HEK293 (cell line): ENCODE data around the gene PLB1.

ENCODE experiments used
- REPIN1 ChIP-seq: fragments of 450-650 bp; formaldehyde crosslinking; IDR thresholded peaks from 2 replicates; pipeline ENCODE4 v1.5.1; 2017; ENCODE audit warnings: missing biosample characterization, missing genetic modification characterization, low read depth
- SETDB1 ChIP-seq: IDR thresholded peaks from one replicate; pipeline ENCODE4 v1.6.1; 2017; ENCODE audit warnings: mild to moderate bottlenecking, low read length, moderate library complexity, mixed read lengths; ENCODE audit not compliant: insufficient read length
- ZBTB21 ChIP-seq: fragments of 450-650 bp; formaldehyde crosslinking; IDR thresholded peaks from 2 replicates; pipeline ENCODE4 v1.5.1; 2017; ENCODE audit warnings: missing biosample characterization, missing genetic modification characterization
- ZBTB48 ChIP-seq: fragments of 450-650 bp; formaldehyde crosslinking; IDR thresholded peaks from 2 replicates; pipeline ENCODE4 v1.5.1; 2016; ENCODE audit warnings: missing biosample characterization, missing genetic modification characterization
- ZBTB8A ChIP-seq: fragments of 450-650 bp; formaldehyde crosslinking; IDR thresholded peaks from 2 replicates; pipeline ENCODE4 v1.5.1; 2016; ENCODE audit warnings: missing biosample characterization, missing genetic modification characterization
- ZNF302 ChIP-seq: fragments of 450-650 bp; formaldehyde crosslinking; IDR thresholded peaks from 2 replicates; pipeline ENCODE4 v1.5.1; 2016; ENCODE audit warnings: missing biosample characterization, missing genetic modification characterization, low read depth
- ZNF658 ChIP-seq: fragments of 450-650 bp; formaldehyde crosslinking; IDR thresholded peaks from 2 replicates; pipeline ENCODE4; 2016; ENCODE audit warnings: missing biosample characterization, missing genetic modification characterization
- TF ChIP-seq, protein P1 (sequence below): fragments of 450-650 bp; IDR thresholded peaks from 2 replicates; pipeline ENCODE4 v1.5.1; 2018; ENCODE audit warnings: missing biosample characterization, mild to moderate bottlenecking, missing genetic modification characterization
- TF ChIP-seq, protein P2 (sequence below): fragments of 450-650 bp; formaldehyde crosslinking; IDR thresholded peaks from 2 replicates; pipeline ENCODE4 v1.5.1; 2016; ENCODE audit warnings: missing biosample characterization, missing genetic modification characterization
- TF ChIP-seq, protein P3 (sequence below): fragments of 450-650 bp; formaldehyde crosslinking; IDR thresholded peaks from 2 replicates; pipeline ENCODE4 v1.5.1; 2016; ENCODE audit warnings: missing biosample characterization, missing genetic modification characterization
- TF ChIP-seq, protein P4 (sequence below): fragments of 450-650 bp; formaldehyde crosslinking; IDR thresholded peaks from 2 replicates; pipeline ENCODE4; 2016; ENCODE audit warnings: missing biosample characterization, missing genetic modification characterization

DNA sequence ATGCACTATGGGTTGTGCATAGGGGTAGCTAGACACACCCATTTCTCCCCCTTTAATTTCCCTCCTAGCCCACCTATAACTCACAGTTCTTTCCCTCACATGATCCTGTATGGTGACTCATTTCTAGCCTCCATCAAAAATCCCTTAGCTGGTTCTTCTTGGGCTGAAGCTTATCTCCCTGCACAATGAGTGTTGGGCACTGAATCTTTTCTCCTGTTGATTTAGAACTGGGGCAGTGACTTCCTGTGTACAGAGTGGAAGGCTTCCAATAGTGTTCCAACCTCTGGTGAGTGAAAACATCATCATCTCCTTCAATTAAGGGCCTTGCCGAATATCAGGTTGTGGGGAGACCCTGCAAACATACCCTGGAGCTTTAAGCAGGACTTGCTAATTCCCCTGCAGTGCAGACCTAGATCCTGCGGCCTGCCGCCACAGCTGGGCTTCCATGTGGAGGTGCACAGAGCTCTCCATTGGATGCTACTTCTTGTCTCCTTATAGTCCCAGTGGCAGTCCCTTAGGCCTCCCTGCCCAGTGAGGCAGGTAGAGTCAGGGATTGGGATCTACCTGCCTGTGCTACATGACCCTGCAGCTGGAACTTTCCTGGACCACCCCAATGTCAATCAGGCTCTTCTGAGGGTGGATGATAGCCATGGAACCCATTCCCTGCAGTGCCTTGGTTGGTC, 121.8 kb downstream of the PLB1 start:
- TF ChIP-seq ZNF658 (no peak), ZBTB48 (tag by site-specific recombination) (no peak), ZBTB21 (tag by site-specific recombination) (no peak), REPIN1 (tag by site-specific recombination) (no peak), SETDB1 (no peak), ZBTB8A (tag by site-specific recombination) (no peak), ZNF302 (tag by site-specific recombination) (no peak)
- TF ChIP-seq, protein P1, sequence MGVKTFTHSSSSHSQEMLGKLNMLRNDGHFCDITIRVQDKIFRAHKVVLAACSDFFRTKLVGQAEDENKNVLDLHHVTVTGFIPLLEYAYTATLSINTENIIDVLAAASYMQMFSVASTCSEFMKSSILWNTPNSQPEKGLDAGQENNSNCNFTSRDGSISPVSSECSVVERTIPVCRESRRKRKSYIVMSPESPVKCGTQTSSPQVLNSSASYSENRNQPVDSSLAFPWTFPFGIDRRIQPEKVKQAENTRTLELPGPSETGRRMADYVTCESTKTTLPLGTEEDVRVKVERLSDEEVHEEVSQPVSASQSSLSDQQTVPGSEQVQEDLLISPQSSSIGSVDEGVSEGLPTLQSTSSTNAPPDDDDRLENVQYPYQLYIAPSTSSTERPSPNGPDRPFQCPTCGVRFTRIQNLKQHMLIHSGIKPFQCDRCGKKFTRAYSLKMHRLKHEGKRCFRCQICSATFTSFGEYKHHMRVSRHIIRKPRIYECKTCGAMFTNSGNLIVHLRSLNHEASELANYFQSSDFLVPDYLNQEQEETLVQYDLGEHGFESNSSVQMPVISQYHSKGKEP (tag by site-specific recombination), result no peak
- TF ChIP-seq, protein P2, sequence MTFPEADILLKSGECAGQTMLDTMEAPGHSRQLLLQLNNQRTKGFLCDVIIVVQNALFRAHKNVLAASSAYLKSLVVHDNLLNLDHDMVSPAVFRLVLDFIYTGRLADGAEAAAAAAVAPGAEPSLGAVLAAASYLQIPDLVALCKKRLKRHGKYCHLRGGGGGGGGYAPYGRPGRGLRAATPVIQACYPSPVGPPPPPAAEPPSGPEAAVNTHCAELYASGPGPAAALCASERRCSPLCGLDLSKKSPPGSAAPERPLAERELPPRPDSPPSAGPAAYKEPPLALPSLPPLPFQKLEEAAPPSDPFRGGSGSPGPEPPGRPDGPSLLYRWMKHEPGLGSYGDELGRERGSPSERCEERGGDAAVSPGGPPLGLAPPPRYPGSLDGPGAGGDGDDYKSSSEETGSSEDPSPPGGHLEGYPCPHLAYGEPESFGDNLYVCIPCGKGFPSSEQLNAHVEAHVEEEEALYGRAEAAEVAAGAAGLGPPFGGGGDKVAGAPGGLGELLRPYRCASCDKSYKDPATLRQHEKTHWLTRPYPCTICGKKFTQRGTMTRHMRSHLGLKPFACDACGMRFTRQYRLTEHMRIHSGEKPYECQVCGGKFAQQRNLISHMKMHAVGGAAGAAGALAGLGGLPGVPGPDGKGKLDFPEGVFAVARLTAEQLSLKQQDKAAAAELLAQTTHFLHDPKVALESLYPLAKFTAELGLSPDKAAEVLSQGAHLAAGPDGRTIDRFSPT, result no peak
- TF ChIP-seq, protein P3, sequence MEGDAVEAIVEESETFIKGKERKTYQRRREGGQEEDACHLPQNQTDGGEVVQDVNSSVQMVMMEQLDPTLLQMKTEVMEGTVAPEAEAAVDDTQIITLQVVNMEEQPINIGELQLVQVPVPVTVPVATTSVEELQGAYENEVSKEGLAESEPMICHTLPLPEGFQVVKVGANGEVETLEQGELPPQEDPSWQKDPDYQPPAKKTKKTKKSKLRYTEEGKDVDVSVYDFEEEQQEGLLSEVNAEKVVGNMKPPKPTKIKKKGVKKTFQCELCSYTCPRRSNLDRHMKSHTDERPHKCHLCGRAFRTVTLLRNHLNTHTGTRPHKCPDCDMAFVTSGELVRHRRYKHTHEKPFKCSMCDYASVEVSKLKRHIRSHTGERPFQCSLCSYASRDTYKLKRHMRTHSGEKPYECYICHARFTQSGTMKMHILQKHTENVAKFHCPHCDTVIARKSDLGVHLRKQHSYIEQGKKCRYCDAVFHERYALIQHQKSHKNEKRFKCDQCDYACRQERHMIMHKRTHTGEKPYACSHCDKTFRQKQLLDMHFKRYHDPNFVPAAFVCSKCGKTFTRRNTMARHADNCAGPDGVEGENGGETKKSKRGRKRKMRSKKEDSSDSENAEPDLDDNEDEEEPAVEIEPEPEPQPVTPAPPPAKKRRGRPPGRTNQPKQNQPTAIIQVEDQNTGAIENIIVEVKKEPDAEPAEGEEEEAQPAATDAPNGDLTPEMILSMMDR, result no peak
- TF ChIP-seq, protein P4, sequence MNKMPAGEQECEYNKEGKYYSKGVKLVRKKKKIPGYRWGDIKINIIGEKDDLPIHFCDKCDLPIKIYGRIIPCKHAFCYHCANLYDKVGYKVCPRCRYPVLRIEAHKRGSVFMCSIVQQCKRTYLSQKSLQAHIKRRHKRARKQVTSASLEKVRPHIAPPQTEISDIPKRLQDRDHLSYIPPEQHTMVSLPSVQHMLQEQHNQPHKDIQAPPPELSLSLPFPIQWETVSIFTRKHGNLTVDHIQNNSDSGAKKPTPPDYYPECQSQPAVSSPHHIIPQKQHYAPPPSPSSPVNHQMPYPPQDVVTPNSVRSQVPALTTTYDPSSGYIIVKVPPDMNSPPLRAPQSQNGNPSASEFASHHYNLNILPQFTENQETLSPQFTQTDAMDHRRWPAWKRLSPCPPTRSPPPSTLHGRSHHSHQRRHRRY (tag by site-specific recombination), result no peak
